RKO (cell line): ENCODE data around the gene KRTAP9-7.

Experiments used
- DNase-seq: peaks from one replicate; pipeline ENCODE4 v3.0.0-alpha.2; 2016; ENCODE audit warnings: low spot score

The KRTAP9-7 gene

GRCh38 chr17:41322094-41322902 lies 46.8 kb downstream of the KRTAP9-7 start:
- DNase-seq: peak; percentile 75

- DNase-seq: no peak
Measured at GRCh38 chr17:41322903-41323895, 47.7 kb downstream of the KRTAP9-7 start.

- peak; percentile 1 for DNase-seq
Measured at GRCh38 chr17:41324180-41325075, 48.9 kb downstream of the KRTAP9-7 start.

- no peak for DNase-seq
Measured at GRCh38 chr17:41325126-41325525, 49.6 kb downstream of the KRTAP9-7 start.

- DNase-seq: no peak
Measured at GRCh38 chr17:41325611-41326010, 50.1 kb downstream of the KRTAP9-7 start.
